GM20000 (cell line): Measurements from ENCODE around the gene APBA1.

Source experiments
- DNase-seq: peaks from one replicate; pipeline ENCODE4 v3.0.0; 2012; ENCODE audit warnings: low spot score
- CTCF ChIP-seq: IDR thresholded peaks from 2 replicates; pipeline ENCODE4 v1.5.1; 2012; ENCODE audit warnings: mild to moderate bottlenecking, control low read depth; ENCODE audit errors: extremely low read depth, missing control alignments

APBA1 gene

DNA sequence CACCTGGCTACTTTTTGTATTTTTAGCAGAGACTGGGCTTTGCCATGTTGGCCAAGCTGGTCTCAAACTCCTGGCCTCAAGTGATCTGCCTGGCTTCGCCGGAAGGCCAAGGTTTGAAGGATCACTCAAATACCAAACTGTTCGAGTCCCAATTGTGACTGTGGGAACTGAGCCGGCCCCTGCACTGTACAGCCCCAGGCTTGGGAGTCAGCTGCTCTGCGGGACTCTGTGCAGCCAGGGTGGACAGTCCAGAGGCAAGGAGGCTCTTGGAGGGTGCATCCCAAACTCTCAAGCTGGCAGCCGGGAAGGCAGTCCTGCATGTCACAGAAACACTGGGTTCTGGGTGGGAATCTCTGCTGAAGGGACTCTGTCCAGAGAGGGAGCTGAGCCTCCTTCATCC is 238.2 kb downstream of the APBA1 start:
- no peak for TF ChIP-seq CTCF
- DNase-seq: no peak

DNA sequence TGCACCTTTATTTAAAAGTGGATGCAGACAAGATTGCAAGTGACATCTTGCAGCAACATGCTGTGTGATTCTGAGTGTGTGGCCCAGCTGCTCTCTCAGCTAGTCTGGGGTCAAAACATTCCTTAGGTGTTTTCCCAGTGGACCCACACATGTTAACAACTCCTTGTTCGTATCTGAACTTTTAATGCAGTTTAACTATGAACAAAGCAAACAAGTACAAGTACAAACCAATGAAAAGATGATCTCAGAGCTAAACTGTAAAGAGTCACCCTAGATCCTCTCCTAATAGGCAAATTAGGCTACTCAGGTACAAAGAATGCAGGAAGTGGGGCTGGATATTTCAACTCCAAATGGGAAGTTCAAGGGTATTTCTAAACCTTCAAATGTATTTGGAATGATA is 238.8 kb downstream of the APBA1 start:
- DNase-seq: no peak
- TF ChIP-seq CTCF: no peak

GRCh38 chr9:69432623-69433022 is 239.5 kb downstream of the APBA1 start:
- no peak for DNase-seq
- no peak for TF ChIP-seq CTCF

- no peak for DNase-seq
- TF ChIP-seq CTCF: no peak
Measured at GRCh38 chr9:69431777-69432176, 240.4 kb downstream of the APBA1 start.

DNA sequence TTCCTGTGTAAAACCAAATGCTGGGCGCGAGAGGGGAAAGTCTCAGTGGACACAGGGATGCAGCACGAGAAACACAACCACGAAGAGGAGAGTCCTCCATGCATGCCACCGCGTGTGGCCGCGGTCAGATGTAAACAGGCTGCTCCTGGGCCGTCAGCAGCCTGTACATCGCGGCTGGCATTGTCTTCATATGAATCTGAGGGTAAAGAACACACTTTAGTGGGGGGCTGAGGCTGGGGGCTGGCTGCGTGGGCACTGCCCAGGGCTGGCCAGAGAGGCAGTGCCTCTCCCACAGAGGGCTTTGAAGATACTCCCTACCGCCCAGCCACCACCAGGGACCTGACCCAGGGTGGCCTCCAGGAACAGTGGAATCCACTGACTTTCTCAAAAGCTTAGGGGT is 241.0 kb downstream of the APBA1 start:
- TF ChIP-seq CTCF: no peak
- DNase-seq: no peak

DNA sequence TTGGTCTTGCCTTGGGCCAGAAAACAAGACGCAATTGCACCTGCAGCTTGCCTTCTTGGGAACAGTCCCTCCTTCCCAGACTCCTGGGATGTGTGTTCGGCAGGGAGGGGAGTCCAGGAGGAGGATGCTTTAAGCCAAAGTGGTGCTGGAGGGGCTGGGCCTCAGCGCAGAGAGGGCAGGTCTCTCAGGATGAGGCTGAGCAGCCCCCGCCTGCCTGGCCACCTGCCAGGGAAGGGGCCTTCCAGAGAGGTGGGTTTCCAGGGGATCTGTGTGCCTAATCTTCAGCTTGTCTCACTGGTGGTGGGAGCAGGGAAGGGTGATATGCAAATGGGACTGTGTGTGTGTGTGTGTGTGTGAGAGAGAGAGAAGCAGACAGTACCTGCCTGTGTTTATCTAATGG is 242.0 kb downstream of the APBA1 start:
- TF ChIP-seq CTCF: no peak
- no peak for DNase-seq

- no peak for DNase-seq
- TF ChIP-seq CTCF: no peak
Measured at GRCh38 chr9:69429281-69429680, 242.9 kb downstream of the APBA1 start.
